Astrocyte of the cerebellum (primary cell): Measurements from ENCODE around the gene CA9.

Experiments used
- DNase-seq: peaks from one replicate; pipeline ENCODE4 v3.0.0-alpha.2; 2011; ENCODE audit warnings: low read depth
- H3K4me3 ChIP-seq: 2 replicates; pipeline ENCODE4 v1.5.1; 2011; ENCODE audit warnings: mild to moderate bottlenecking, low read depth, low read length, moderate library complexity
- in situ Hi-C: cut with HindIII; loops from 2 replicates; pipeline ENCODE4 v1.10.0; 2017; ENCODE audit warnings: low sequenced_read_pairs
- TF ChIP-seq, protein P1 (sequence below): IDR thresholded peaks from 2 replicates; pipeline ENCODE4 v1.5.1; 2012; ENCODE audit warnings: low read length, low read depth, moderate library complexity, mild to moderate bottlenecking; ENCODE audit errors: missing control alignments

CA9 gene

DNA sequence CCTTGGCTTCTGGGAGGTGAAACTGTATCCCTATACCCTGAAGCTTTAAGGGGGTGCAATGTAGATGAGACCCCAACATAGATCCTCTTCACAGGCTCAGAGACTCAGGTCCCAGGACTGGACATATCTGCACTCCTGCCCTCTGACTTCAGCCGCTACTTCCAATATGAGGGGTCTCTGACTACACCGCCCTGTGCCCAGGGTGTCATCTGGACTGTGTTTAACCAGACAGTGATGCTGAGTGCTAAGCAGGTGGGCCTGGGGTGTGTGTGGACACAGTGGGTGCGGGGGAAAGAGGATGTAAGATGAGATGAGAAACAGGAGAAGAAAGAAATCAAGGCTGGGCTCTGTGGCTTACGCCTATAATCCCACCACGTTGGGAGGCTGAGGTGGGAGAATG lies 5.4 kb downstream of the CA9 start:
- no peak overlapping the region for H3K4me3 ChIP-seq
- DNase-seq: no peak
- TF ChIP-seq, protein P1, sequence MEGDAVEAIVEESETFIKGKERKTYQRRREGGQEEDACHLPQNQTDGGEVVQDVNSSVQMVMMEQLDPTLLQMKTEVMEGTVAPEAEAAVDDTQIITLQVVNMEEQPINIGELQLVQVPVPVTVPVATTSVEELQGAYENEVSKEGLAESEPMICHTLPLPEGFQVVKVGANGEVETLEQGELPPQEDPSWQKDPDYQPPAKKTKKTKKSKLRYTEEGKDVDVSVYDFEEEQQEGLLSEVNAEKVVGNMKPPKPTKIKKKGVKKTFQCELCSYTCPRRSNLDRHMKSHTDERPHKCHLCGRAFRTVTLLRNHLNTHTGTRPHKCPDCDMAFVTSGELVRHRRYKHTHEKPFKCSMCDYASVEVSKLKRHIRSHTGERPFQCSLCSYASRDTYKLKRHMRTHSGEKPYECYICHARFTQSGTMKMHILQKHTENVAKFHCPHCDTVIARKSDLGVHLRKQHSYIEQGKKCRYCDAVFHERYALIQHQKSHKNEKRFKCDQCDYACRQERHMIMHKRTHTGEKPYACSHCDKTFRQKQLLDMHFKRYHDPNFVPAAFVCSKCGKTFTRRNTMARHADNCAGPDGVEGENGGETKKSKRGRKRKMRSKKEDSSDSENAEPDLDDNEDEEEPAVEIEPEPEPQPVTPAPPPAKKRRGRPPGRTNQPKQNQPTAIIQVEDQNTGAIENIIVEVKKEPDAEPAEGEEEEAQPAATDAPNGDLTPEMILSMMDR: no peak
- in situ Hi-C loops: loop anchor here (5.0 to 10.0 kb wide), 2 partner anchors 33 to 74 kb away; partner anchors contain the start of gene TESK1

DNA sequence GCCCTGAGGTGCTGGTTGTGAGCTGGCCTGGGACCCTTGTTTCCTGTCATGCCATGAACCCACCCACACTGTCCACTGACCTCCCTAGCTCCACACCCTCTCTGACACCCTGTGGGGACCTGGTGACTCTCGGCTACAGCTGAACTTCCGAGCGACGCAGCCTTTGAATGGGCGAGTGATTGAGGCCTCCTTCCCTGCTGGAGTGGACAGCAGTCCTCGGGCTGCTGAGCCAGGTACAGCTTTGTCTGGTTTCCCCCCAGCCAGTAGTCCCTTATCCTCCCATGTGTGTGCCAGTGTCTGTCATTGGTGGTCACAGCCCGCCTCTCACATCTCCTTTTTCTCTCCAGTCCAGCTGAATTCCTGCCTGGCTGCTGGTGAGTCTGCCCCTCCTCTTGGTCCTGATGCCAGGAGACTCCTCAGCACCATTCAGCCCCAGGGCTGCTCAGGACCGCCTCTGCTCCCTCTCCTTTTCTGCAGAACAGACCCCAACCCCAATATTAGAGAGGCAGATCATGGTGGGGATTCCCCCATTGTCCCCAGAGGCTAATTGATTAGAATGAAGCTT lies 6.1 kb downstream of the CA9 start:
- H3K4me3 ChIP-seq: no peak overlapping the region
- in situ Hi-C loops: loop anchor here (5.0 to 10.0 kb wide), 2 partner anchors 32 to 75 kb away; partner anchors contain the start of gene TESK1
- TF ChIP-seq, protein P1: no peak
- no peak for DNase-seq

DNA sequence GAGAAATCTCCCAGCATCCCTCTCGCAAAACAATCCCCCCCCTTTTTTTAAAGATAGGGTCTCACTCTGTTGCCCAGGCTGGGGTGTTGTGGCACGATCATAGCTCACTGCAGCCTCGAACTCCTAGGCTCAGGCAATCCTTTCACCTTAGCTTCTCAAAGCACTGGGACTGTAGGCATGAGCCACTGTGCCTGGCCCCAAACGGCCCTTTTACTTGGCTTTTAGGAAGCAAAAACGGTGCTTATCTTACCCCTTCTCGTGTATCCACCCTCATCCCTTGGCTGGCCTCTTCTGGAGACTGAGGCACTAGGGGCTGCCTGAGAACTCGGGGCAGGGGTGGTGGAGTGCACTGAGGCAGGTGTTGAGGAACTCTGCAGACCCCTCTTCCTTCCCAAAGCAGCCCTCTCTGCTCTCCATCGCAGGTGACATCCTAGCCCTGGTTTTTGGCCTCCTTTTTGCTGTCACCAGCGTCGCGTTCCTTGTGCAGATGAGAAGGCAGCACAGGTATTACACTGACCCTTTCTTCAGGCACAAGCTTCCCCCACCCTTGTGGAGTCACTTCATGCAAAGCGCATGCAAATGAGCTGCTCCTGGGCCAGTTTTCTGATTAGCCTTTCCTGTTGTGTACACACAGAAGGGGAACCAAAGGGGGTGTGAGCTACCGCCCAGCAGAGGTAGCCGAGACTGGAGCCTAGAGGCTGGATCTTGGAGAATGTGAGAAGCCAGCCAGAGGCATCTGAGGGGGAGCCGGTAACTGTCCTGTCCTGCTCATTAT lies 6.8 kb downstream of the CA9 start:
- TF ChIP-seq, protein P1: no peak
- in situ Hi-C loops: no loop called here
- H3K4me3 ChIP-seq: no peak overlapping the region
- no peak for DNase-seq

DNA sequence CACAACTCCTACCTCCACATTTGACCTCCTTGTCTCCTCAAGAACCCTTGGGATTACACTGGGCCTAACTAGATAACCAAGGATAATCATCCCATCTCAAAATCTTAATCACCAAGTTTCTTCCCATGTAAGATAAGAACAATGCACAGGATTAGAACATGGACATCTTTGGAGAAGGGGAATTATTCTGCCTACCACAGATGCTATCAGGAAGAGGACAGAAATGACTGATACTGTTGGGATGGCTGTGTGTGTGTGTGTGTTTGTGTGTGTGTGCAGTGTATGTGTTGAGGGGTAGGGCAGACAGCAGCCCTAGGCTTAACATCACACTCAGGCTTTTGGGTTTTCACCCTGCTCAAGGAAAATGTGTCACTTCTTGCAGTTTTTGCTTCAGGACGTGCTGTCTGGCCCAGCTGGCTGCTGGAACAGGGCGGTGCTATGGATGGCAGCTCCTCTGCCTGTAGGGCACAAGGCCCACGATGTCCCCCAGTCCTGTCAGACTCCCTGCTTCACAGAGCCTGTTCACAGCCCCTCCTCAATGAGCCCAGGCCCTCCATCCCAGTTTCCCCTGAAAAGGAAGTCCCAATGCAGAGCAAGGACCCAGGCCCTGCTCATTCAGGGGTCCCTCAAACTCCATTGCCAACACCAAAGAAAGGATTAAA lies 7.7 kb downstream of the CA9 start:
- TF ChIP-seq, protein P1: no peak
- no peak for DNase-seq
- H3K4me3 ChIP-seq: no peak overlapping the region
- in situ Hi-C loops: no loop called here

DNA sequence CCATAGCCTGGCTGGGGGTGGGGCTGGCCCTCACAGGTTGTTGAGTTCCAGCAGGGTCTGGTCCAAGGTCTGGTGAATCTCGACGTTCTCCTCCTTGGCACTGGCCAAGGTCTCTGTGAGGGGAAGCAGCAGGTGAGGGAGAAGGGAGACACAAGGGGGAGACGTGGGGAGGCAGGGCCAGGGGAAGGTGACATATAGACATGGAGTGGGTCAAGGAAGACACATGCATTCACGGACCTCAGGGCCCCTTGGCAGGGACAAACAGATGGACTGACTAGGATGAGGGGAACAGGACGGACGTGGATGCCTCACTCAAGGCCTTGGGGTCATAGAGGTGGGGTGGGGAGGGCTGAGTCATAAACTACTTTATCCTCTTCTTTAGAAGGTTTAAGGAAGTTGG lies 8.3 kb downstream of the CA9 start:
- TF ChIP-seq, protein P1: no peak
- no peak for DNase-seq
- H3K4me3 ChIP-seq: no peak overlapping the region
- in situ Hi-C loops: no loop called here

DNA sequence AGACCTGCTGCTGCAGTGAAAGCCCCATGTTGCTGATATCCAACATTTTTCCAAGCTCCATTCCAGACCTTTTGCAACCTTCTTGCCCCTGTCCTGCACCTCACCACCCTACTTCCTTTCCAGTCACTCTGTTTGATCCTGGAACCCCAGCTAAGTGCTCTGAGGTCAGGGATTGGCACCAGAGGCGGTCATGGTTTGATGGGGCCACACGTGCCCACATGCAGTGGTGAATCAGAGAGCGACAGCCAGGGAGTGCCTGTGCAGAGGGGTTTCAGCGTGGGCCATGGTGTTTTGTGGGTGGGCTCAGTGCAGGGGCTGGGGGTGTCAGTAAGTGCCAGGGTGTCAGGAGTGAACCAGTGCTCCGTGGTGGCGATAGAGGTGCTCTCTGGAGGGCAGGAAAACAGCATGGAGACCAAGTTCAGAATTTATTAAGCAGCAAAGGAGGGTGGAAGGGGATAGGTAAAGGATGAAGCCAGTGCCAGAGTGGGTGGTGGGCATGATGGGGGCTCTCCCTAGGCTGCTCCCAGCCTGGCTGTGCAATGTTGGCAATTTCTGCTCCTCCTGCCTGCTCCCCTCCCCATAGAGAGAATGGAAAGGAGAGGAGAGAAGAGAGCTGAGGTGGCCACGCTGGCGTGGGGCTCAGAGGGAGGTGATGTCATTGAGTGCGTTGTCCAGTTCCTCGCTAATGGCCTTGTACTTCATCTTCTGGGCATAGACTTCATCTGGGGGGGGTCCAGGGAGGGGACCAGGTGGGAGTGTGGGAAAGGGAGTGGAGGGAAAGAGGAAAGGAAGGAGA lies 9.0 kb downstream of the CA9 start:
- no peak overlapping the region for H3K4me3 ChIP-seq
- in situ Hi-C loops: no loop called here
- no peak for DNase-seq
- TF ChIP-seq, protein P1: no peak
